IMR-90 (cell line): ENCODE measurements around the gene MCM5.

Experiments used
- BHLHE40 ChIP-seq: fragments of 150-350 bp; IDR thresholded peaks from 2 replicates; pipeline ENCODE4 v1.6.1; 2016; ENCODE audit warnings: mild to moderate bottlenecking, low read depth, low read length
- CEBPB ChIP-seq: IDR thresholded peaks from 2 replicates; pipeline ENCODE4 v1.6.1; 2012; ENCODE audit warnings: low read depth, low read length, improper control_type of control experiment
- CHD1 ChIP-seq: IDR thresholded peaks from 2 replicates; pipeline ENCODE4 v1.6.1; 2012; ENCODE audit warnings: low read depth, low read length, improper control_type of control experiment
- CTCF ChIP-seq: conservative IDR thresholded peaks from 2 replicates; pipeline ENCODE4 v1.5.1; 2012; ENCODE audit warnings: mild to moderate bottlenecking, low read depth, low read length, improper control_type of control experiment
- MAFK ChIP-seq: IDR thresholded peaks from 2 replicates; pipeline ENCODE4 v1.6.1; 2012; ENCODE audit warnings: low read depth, low read length, improper control_type of control experiment
- MAZ ChIP-seq: IDR thresholded peaks from 2 replicates; pipeline ENCODE4 v1.6.1; 2012; ENCODE audit warnings: low read depth, mild to moderate bottlenecking, low read length, improper control_type of control experiment, moderate library complexity, borderline replicate concordance
- POLR2A ChIP-seq: IDR thresholded peaks from 2 replicates; pipeline ENCODE4 v1.6.1; 2012; ENCODE audit warnings: mild to moderate bottlenecking, low read depth, low read length
- RAD21 ChIP-seq: IDR thresholded peaks from 2 replicates; pipeline ENCODE4 v1.6.1; 2012; ENCODE audit warnings: low read length, improper control_type of control experiment
- RFX5 ChIP-seq: IDR thresholded peaks from 2 replicates; pipeline ENCODE4 v1.8.0; 2012; ENCODE audit warnings: low read depth, mild to moderate bottlenecking, low read length, moderate library complexity
- SMC3 ChIP-seq: fragments of 150-350 bp; IDR thresholded peaks from 2 replicates; pipeline ENCODE4 v1.6.1; 2016; ENCODE audit warnings: low read depth, mild to moderate bottlenecking, antibody characterized with exemption, low read length, moderate library complexity

- TF ChIP-seq CEBPB: no peak
- TF ChIP-seq CTCF: no peak
- no peak for TF ChIP-seq POLR2A
- TF ChIP-seq MAFK: no peak
- no peak for TF ChIP-seq RAD21
- TF ChIP-seq CHD1: no peak
- TF ChIP-seq BHLHE40: no peak
- TF ChIP-seq RFX5: no peak
- TF ChIP-seq SMC3: no peak
- TF ChIP-seq MAZ: no peak
These were observed 51.1 kb downstream of the MCM5 start for GRCh38 chr22:35450824-35451569.
